GM19239 (cell line): ENCODE results near the gene SENP6.
"Not testable (repeated sequence)": the region's sequence is repeated elsewhere in the genome, so short reads cannot be mapped to it uniquely, and the experiment has no call there.

ENCODE experiments used
- DNase-seq: peaks from one replicate; pipeline ENCODE4 v3.0.0; 2011; ENCODE audit warnings: low spot score; ENCODE audit not compliant: insufficient read length
- FAIRE-seq: peaks from 2 replicates; lab custom pipeline; 2011; peaks lifted over from hg19 to GRCh38; lab: Jason Lieb, UNC

The SENP6 gene

DNA sequence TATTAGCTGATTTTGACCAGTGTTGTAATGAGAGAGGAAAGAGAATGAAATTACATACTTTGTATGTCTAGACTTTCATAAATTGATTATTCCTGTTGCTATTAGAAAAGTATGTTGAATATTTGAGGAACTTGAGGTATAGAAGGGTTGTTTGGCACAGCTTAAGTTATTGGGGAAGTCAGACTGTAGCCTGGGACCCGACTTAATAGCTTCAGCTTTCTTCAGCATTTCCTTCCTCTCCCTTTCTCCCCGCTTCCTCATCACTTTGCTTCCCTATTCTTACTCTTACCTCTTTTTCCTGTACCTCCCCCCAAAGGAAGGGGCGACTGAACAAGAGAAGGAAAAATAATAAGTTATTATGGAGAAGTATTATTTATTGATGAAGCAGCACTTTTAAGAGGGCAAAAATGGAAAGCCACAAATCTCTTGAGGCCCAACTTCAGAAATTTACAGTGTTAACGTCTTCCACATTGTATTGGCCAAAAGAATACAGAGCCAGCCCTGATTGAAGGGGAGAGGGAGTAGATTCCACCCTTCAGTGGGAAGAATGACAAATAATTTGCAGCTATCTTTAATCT is 7.4 kb downstream of the SENP6 start:
- FAIRE-seq = peak; percentile 65

GRCh38 chr6:75609639-75610590 is 8.2 kb downstream of the SENP6 start:
- no peak for DNase-seq
- FAIRE-seq = peak; percentile 74

More for the DNA sequence above, 7.4 kb downstream of the SENP6 start:
- no peak for DNase-seq

DNA sequence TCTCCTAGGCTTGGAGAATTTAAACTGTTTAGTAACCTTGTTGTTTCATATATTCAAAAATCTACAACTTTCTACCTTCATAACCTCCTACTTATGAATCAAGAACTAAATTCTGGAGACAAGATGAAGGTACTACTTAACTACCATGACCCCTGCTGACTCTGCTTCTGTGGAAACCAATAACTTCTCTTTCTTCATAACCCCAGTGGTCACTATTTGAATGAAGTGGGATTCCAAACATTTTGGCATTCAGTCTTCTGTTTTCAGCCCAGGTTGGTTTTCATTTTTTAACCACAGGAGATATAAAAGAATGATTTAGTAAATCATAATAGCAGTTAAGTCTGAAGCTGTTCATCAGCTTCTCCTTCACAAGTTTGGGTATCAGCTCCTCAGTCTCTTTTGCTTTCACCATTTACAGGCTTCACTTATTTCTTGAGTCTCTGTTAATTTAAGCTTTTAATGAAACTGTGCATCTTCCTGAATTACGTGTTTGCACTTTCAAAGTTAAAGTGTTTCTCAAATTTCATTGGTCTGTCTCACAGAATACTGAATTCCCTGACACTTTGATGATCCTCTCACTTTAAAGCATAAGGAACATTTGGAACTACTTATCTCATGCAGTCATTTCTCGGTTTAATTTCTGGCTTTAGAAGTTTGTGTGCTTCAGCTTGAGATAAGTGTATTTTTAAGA is 9.5 kb downstream of the SENP6 start:
- FAIRE-seq (peak; percentile 71), DNase-seq (no peak)

DNA sequence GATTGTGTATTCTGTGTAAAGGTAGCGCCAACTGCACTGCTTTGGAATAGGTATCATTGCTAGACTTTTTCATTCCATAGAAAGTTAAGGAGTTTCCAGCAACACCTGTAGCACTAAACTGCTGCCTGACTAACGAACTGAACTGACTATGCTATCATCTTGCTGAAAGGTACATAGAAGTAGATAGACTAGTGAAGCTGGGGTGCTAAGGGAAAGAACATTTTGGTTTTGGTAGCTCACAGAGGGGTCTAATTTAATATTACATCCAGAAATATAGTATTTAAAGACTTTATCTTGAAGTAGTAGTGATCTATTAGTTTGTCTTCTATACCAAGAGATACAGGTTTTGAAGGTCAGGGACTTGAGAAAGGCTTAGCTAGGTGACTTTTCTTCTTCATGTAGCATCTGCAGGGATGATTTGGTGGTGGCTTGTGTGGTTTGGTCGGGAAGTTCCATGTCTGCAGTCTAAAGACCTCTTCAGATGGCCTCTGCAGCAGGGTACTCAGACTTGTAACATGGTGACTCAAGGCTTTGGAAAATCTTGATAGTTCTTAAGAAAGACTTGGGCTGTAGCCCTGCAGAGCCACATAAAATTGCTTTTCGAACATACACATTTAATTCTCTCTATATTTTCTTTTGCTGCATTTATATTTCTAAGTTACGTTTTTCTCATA is 10.2 kb downstream of the SENP6 start:
- DNase-seq = no peak
- peak; percentile 49 for FAIRE-seq

DNA sequence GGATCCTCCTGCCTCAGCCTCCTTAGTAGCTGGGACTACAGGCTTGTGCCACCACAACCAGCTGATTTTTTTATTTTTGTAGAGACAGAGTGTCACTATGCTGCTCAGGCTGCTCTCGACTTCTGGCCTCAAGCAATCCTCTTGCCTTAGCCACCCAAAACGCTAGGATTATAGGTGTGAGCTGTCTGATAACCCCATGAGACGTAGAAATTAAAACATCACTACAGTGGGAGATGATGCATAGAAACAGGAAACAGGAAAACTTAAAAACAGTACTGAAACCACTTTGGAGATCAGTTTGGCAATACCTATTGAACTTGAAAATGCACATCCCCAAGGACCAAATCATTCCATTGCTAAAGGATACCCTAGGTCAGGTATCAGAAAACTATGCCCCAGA is 10.8 kb downstream of the SENP6 start:
- FAIRE-seq (peak; percentile 53), DNase-seq (no peak)

GRCh38 chr6:75613056-75613501 is 11.4 kb downstream of the SENP6 start:
- FAIRE-seq = peak; percentile 67
- DNase-seq = no peak

DNA sequence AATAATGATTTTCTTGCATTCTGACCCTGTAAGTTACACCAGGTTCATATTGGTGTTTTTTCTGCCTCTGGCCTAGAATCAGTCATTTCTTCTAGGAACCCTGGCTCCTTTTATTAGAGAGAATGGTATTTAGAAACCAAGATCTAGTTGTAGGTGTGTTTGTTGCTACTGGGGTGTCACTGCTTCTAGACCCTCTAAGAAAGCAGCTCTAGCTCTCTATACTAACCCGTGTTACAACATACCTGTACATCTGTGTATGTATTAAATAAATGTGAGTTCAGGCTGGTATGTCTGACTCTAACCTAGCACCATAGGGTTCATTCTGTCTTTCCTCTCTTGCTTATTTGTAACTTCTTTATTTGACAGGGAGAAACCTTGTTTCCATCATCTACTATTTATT is 16.8 kb downstream of the SENP6 start:
- FAIRE-seq (peak; percentile 75), DNase-seq (no peak)

GRCh38 chr6:75619230-75619899 is 17.7 kb downstream of the SENP6 start:
- DNase-seq (no peak), FAIRE-seq (peak; percentile 63)

DNA sequence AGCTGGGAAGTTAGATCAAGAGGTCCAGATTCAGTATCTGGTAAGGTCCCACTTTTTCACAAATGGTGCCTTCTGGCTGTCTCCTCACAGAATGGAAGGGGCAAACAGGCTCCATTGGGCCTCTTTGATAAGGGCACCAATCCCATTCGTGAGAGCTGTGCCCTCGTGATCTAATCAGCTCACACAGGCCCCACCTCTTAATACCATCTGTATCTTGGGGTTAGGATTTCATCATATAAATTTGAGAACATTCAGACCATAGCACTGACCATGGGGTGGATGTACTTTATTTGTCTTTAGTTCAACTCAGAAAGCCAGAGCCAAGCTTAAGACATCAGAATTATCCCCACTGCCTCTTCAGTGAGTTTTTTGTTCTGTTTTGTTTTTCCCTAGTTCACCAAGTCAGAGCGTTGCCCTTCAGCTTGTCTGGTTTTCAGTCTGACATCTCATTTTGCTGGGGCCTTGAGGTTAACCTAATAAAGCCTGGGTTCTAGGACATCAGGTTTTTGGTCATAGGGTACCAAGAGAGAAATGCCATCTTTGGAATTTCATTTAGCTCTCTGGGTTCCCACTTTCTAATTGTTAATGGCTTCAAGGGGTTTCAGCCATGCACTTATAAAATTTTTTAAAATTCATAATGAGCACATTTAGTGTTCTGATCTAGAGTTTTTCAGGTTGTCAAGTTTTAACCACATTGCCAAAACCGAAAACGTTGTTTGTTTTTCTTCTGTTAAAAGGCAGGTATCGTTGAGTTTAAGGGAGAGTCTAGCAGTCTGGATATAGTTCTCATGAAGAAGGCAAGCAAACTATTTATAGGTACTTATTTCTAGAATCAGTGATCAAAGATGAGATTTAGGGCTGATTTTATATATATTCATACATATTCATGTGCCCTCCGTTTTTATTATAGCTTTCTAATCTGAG is 19.0 kb downstream of the SENP6 start:
- no peak for FAIRE-seq
- no peak for DNase-seq

DNA sequence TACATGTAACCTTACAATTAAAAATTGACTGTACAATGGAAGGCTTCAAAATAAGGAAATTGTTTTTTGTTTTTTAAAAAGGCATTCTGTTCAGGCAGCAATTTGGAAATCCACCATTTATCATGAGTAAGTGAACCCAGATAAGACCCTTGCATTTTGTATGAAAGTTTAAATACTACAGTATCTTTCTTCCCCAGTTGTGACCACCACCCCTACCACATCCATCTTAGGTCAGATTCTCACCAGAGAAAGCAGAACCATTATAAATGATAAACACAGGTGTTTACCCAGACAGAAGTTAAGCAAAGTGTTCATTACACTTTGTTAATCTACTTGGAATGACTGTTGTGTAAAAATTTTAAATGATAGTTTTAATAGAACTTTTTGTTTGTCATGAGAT is 20.2 kb downstream of the SENP6 start:
- DNase-seq (no peak), FAIRE-seq (peak; percentile 11)

DNA sequence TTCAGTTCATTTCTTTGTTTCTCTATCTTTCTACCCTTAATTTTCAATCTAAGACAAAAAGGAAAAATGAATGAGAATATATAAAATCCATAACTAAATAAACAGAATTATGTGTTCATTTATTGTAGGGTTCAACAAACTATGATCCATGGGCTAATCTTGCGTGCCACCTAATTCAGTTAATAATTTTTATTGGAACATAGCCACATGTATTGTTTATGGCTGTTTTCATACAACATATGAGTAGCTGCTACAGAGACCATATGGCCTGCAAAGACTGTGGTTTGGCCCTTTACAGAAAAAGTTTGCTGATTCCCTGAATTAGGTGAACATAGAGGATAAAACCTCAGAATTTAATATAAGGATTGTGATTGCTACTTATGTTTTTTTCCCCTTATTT is 21.8 kb downstream of the SENP6 start:
- FAIRE-seq (peak; percentile 26), DNase-seq (no peak)

- FAIRE-seq (no peak), DNase-seq (no peak)
Observed at GRCh38 chr6:75624335-75624734, 22.7 kb downstream of the SENP6 start.

DNA sequence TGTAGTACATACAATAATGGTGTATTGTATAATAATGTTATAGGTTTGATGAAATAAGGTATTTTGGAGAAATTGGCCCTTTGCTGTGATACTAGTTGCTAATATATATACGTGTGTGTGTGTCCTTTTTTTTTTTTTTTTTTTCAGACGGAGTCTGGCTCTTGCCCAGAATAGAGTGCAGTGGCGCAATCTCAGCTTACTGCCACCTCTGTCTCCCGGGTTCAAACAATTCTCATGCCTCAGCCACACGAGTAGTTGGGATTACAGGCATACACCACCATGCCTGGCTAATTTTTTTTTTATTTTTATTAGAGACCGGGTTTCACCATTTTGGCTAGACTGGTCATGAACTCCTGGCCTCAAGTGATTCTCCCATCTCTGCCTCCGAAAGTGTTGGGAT is 23.3 kb downstream of the SENP6 start:
- DNase-seq (no peak), FAIRE-seq (peak; percentile 14)

DNA sequence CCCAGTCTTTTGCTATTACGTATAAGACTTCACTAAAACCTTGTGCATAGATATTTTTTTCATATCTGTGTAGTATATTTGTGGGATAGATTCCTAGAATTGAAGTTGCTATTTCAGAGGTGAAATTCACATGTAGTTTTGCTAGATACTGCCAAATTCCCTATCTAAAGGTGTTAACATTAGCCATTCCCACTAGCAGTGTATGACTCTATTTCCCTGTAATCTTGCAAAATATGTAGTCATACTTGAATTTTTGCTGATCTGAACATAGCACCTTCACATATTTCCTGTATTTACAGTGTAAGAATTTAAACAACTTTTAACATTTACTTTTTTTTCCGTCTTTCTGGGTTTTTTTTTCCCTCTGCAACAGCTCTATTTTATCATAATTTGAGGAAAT is 24.9 kb downstream of the SENP6 start:
- FAIRE-seq = no peak
- no peak for DNase-seq

GRCh38 chr6:75627708-75628107 is 26.0 kb downstream of the SENP6 start:
- not testable (repeated sequence) for FAIRE-seq

GRCh38 chr6:75631859-75632635 is 30.4 kb downstream of the SENP6 start:
- no peak for FAIRE-seq
- DNase-seq = no peak

More at GRCh38 chr6:75627708-75628107, 26.0 kb downstream of the SENP6 start:
- not testable (repeated sequence) for DNase-seq

GRCh38 chr6:75633045-75633444 is 31.4 kb downstream of the SENP6 start:
- FAIRE-seq = no peak

DNA sequence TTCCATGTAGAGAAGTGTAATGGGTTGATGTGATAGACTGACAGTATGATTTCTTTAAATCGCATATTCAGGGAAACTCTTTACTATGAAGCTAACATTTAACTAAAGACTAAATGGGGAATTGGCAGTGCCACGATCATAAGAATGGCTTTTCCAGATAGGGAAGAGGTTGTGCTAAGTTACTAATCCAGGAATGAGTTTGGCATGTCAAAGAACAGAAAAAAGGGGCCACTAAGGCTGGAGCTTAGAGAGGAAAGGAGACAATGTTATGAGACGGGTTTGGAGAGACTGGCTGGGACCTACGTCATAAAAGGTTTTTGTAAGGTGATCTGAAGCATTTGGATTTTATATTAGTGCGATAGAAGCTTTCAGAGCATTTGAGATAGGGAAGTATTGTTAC is 40.6 kb downstream of the SENP6 start:
- no peak for FAIRE-seq

More at GRCh38 chr6:75633045-75633444, 31.4 kb downstream of the SENP6 start:
- no peak for DNase-seq

More for the DNA sequence above, 40.6 kb downstream of the SENP6 start:
- DNase-seq = no peak
